Measurements from ENCODE around the gene RAMACL.

- no peak for TF ChIP-seq CTCF (IDR thresholded peaks at IDR 0.05)
- TF ChIP-seq POLR2AphosphoS5 (IDR thresholded peaks at IDR 0.05): no peak
- TF ChIP-seq POLR2A (IDR thresholded peaks at IDR 0.05): no peak
Measured at GRCh38 chr6:166579237-166579850, 7.1 kb downstream of the RAMACL start.

All from sigmoid colon (tissue), 4 donors.